SK-N-SH treated with all-trans-retinoic acid at 6 μM for 48 hours (cell line): ENCODE measurements around the gene PPARG.

Experiments used
- BACH2 ChIP-seq: fragments of 250-450 bp; sonication (Bioruptor Pico); IDR thresholded peaks from 2 replicates; pipeline ENCODE4 v1.9.0; 2021; ENCODE audit warnings: mild to moderate bottlenecking, borderline replicate concordance
- GLIS3 ChIP-seq: fragments of 250-450 bp; sonication (Bioruptor Pico); IDR thresholded peaks from 2 replicates; pipeline ENCODE4 v1.5.0; 2020; ENCODE audit warnings: mild to moderate bottlenecking, moderate library complexity
- PATZ1 ChIP-seq: fragments of 250-450 bp; sonication (Bioruptor Pico); IDR thresholded peaks from 2 replicates; pipeline ENCODE4 v1.8.0; 2020; ENCODE audit warnings: mild to moderate bottlenecking, moderate library complexity, borderline replicate concordance
- RARB ChIP-seq: fragments of 250-450 bp; sonication (Bioruptor Pico); IDR thresholded peaks from 2 replicates; pipeline ENCODE4 v1.8.0; 2021; ENCODE audit warnings: mild to moderate bottlenecking, moderate library complexity
- TOX ChIP-seq: fragments of 250-450 bp; sonication (Bioruptor Pico); IDR thresholded peaks from 2 replicates; pipeline ENCODE4 v1.8.0; 2021; ENCODE audit warnings: mild to moderate bottlenecking, moderate library complexity, borderline replicate concordance
- TSHZ2 ChIP-seq: fragments of 250-450 bp; sonication (Bioruptor Pico); IDR thresholded peaks from 2 replicates; pipeline ENCODE4 v1.5.0; 2020; ENCODE audit warnings: mild to moderate bottlenecking, moderate library complexity
- ZFP3 ChIP-seq: fragments of 250-450 bp; sonication (Bioruptor Pico); IDR thresholded peaks from 2 replicates; pipeline ENCODE4 v1.5.0; 2020; ENCODE audit warnings: mild to moderate bottlenecking, moderate library complexity
- ZFP30 ChIP-seq: fragments of 450-650 bp; formaldehyde crosslinking; IDR thresholded peaks from 2 replicates; pipeline ENCODE4 v1.5.0; 2022; ENCODE audit warnings: mild to moderate bottlenecking, moderate library complexity
- ZNF70 ChIP-seq: fragments of 450-650 bp; formaldehyde crosslinking; IDR thresholded peaks from 2 replicates; pipeline ENCODE4 v1.5.0; 2020; ENCODE audit warnings: mild to moderate bottlenecking, moderate library complexity

GRCh38 chr3:12242772-12243171, 46.1 kb upstream of the PPARG start:
- TF ChIP-seq BACH2 (CRISPR knock-in tag) (no peak), TOX (no peak), PATZ1 (no peak), ZNF70 (CRISPR knock-in tag) (no peak), GLIS3 (no peak), ZFP3 (no peak), ZFP30 (CRISPR knock-in tag) (no peak), RARB (CRISPR knock-in tag) (no peak), TSHZ2 (no peak)
